K562 (cell line): ENCODE results near the gene LILRB3. TPM values are rescaled to one million over a fixed set of nuclear protein-coding genes. Genes with fewer than 3 reads are reported as not detected.

Experiments
- BRF1 ChIP-seq: IDR thresholded peaks from 3 replicates; pipeline ENCODE4 v1.6.1; 2011; ENCODE audit warnings: borderline replicate concordance, mild to moderate bottlenecking; ENCODE audit not compliant: insufficient read length; ENCODE audit errors: extremely low read depth
- CREM ChIP-seq: IDR thresholded peaks from 2 replicates; pipeline ENCODE4 v1.6.1; 2014; ENCODE audit warnings: antibody characterized with exemption, low read depth
- DACH1 ChIP-seq: fragments of 450-650 bp; IDR thresholded peaks from 2 replicates; pipeline ENCODE4 v1.6.1; 2018; ENCODE audit not compliant: partially characterized antibody
- ETV5 ChIP-seq: sonication (generic); formaldehyde crosslinking; IDR thresholded peaks from 2 replicates; pipeline ENCODE4 v1.4.0; 2020; ENCODE audit warnings: low read depth, mild to moderate bottlenecking, missing genetic modification reagents
- KDM5B ChIP-seq: fragments of 200-600 bp; sonication (generic); IDR thresholded peaks from 2 replicates; pipeline ENCODE4 v1.6.1; 2012; ENCODE audit warnings: low read depth, mild to moderate bottlenecking, moderate library complexity, low read length, control low read depth, inconsistent platforms; ENCODE audit not compliant: insufficient replicate concordance
- MCM5 ChIP-seq: fragments of 450-650 bp; IDR thresholded peaks from 2 replicates; pipeline ENCODE4 v1.6.1; 2016; ENCODE audit warnings: low read depth
- MEIS2 ChIP-seq: fragments of 450-650 bp; IDR thresholded peaks from 2 replicates; pipeline ENCODE4 v1.6.1; 2014; ENCODE audit warnings: mild to moderate bottlenecking; ENCODE audit not compliant: partially characterized antibody
- RAD21 ChIP-seq, 2 experiments: fragments of 250-450 bp in 1 of 2; fragments of 450-650 bp in 1 of 2; sonication (Bioruptor Pico) in 1 of 2; formaldehyde crosslinking in 1 of 2; IDR thresholded peaks in 1 of 2; conservative IDR thresholded peaks in 1 of 2; 2 replicates each; pipeline versions ENCODE4 v1.4.0 to v1.8.0; 2020 to 2022; ENCODE audit warnings: mild to moderate bottlenecking in 2 of 2, moderate library complexity in 1 of 2
- RBM25 ChIP-seq: fragments of 200-400 bp; formaldehyde crosslinking; IDR thresholded peaks from 2 replicates; pipeline ENCODE4 v1.6.1; 2018; ENCODE audit warnings: low read length, low read depth, moderate library complexity; ENCODE audit not compliant: severe bottlenecking
- SAFB ChIP-seq: fragments of 200-400 bp; formaldehyde crosslinking; IDR thresholded peaks from 2 replicates; pipeline ENCODE4 v1.6.1; 2017; ENCODE audit warnings: low read depth, low read length, borderline replicate concordance
- SMAD1 ChIP-seq: fragments of 150-350 bp; IDR thresholded peaks from 2 replicates; pipeline ENCODE4 v1.6.1; 2014; ENCODE audit warnings: low read length, low read depth; ENCODE audit not compliant: partially characterized antibody
- SMARCB1 ChIP-seq: IDR thresholded peaks from 2 replicates; pipeline ENCODE4 v1.6.1; 2011; ENCODE audit warnings: improper control_type of control experiment, low read depth; ENCODE audit not compliant: insufficient read length
- XRCC3 ChIP-seq: fragments of 450-650 bp; IDR thresholded peaks from 2 replicates; pipeline ENCODE4 v1.6.1; 2017; ENCODE audit warnings: mild to moderate bottlenecking, moderate library complexity
- ZFX ChIP-seq: sonication (generic); formaldehyde crosslinking; IDR thresholded peaks from 2 replicates; pipeline ENCODE4 v1.8.0; 2022; ENCODE audit warnings: mild to moderate bottlenecking, missing genetic modification reagents, moderate library complexity
- ZNF174 ChIP-seq: fragments of 250-450 bp; sonication (Bioruptor Pico); IDR thresholded peaks from 2 replicates; pipeline ENCODE4 v1.4.0; 2020; ENCODE audit warnings: mild to moderate bottlenecking
- ZNF224 ChIP-seq: sonication (generic); formaldehyde crosslinking; IDR thresholded peaks from 2 replicates; pipeline ENCODE4 v1.8.0; 2022; ENCODE audit warnings: mild to moderate bottlenecking, missing genetic modification reagents
- ZNF274 ChIP-seq: IDR thresholded peaks from 2 replicates; pipeline ENCODE4 v1.6.1; 2011; ENCODE audit warnings: low read depth, mild to moderate bottlenecking, low read length, moderate library complexity, borderline replicate concordance
- ZNF584 ChIP-seq: fragments of 200-800 bp; sonication (Bioruptor generic); IDR thresholded peaks from 2 replicates; pipeline ENCODE4 v1.6.1; 2016; ENCODE audit warnings: low read depth, mild to moderate bottlenecking, missing genetic modification characterization, missing compliant biosample characterization
- polyA plus RNA-seq, 8 experiments: library from polyadenylated mRNA; depleted of rRNA in 4 of 8; stranded (reverse) in 5 of 8; unstranded in 3 of 8; fragments of >200 nt; fragmentation: Nextera tagmentation in 2 of 8; fragmentation: Illumina TruSeq in 1 of 8; extraction: Ambion mirVana in 2 of 8; extraction: Trizol in 1 of 8; gene quantifications; 2 replicates each; pipeline versions ENCODE4 v1.2.1 to v1.2.3, GENCODE V29; 2011 to 2014; ENCODE audit warnings: inconsistent platforms in 1 of 8, missing spikeins in 1 of 8
- total RNA-seq, 7 experiments: library from RNA; depleted of rRNA in 6 of 7; stranded (reverse); fragments of >200 nt in 6 of 7; fragmentation: Illumina TruSeq in 2 of 7; extraction: Trizol in 2 of 7; gene quantifications; 2 replicates each; pipeline versions ENCODE4 v1.2.1 to v1.2.3, GENCODE V29; 2011 to 2021; ENCODE audit warnings: low replicate concordance in 1 of 7
- TF ChIP-seq, protein P1 (sequence below): fragments of 450-650 bp; IDR thresholded peaks from 2 replicates; pipeline ENCODE4 v1.6.1; 2016; ENCODE audit warnings: low read depth, mild to moderate bottlenecking, moderate library complexity
- TF ChIP-seq, protein P2 (sequence below): conservative IDR thresholded peaks from 2 replicates; pipeline ENCODE4 v1.6.1; 2011; ENCODE audit warnings: low read depth, mild to moderate bottlenecking, low read length; ENCODE audit not compliant: control insufficient read depth
- TF ChIP-seq, protein P3 (sequence below): sonication (generic); formaldehyde crosslinking; IDR thresholded peaks from 2 replicates; pipeline ENCODE4 v1.8.0; 2023; ENCODE audit warnings: missing genetic modification reagents, mild to moderate bottlenecking, borderline replicate concordance

Gene LILRB3
- total and polyA plus RNA-seq, 9 of the 15 experiments (the other 6 are each of a cell fraction or from before 2014, with no cell fraction given) = 0.01 to 0.09 TPM; not detected in 7

DNA sequence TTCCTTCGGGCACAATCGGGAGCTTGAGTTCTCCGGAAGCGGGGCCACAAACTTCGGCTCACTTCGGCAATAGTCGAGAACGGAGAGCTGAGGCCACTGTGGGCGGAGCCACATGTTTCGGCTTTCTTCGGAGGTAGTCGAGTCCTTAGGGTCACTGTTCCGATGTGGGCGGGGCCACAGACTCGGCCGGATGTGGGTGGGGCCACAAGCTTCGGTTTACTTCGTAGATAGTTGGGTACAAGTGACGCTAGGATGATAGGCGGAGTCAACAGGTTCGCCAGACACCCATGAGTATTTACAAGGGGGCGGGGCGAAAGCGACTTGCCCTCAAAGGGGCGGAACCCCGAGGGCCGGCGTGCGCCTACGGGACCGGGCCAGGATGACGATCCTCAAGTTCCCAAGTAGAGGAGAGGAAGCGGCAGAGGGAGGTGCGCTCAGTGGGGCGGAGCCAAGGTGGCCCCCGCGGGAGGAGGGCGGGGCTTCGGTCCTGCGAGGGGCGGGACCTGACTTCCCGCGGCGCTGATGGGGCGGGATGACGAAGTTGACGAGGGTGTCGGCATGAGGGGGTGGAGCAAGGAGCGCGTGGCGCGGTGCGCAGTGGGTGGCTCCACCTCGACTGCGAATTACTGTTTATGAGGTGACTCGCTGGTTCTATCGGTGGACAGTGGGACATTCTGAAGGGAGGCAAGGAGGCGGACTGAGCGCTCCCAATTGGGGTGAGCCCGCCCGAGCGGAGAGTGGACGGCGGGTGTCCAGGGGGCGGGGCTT is 32.9 kb downstream of the LILRB3 start (continued):
- TF ChIP-seq RBM25 (no peak), ZNF274 (no peak), ZFX (no peak), MCM5 (no peak), ZNF174 (CRISPR knock-in tag) (no peak), RAD21 (CRISPR knock-in tag; conservative IDR thresholded peaks at IDR 0.05 in 1 of 2, IDR thresholded peaks at IDR 0.05 in 1 of 2) (no peak), ETV5 (CRISPR knock-in tag) (no peak), ZNF584 (CRISPR knock-in tag) (no peak), ZNF224 (CRISPR knock-in tag) (no peak), SAFB (no peak), BRF1 (no peak), SMAD1 (peak; percentile 13), MEIS2 (peak; percentile 68), DACH1 (no peak), XRCC3 (no peak), CREM (peak; percentile 75), SMARCB1 (no peak), KDM5B (peak; percentile 28)
- TF ChIP-seq, protein P1, sequence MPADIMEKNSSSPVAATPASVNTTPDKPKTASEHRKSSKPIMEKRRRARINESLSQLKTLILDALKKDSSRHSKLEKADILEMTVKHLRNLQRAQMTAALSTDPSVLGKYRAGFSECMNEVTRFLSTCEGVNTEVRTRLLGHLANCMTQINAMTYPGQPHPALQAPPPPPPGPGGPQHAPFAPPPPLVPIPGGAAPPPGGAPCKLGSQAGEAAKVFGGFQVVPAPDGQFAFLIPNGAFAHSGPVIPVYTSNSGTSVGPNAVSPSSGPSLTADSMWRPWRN = 0 out of 2 replicates have a peak, but pooled peaks have one; percentile 44
- TF ChIP-seq, protein P2, sequence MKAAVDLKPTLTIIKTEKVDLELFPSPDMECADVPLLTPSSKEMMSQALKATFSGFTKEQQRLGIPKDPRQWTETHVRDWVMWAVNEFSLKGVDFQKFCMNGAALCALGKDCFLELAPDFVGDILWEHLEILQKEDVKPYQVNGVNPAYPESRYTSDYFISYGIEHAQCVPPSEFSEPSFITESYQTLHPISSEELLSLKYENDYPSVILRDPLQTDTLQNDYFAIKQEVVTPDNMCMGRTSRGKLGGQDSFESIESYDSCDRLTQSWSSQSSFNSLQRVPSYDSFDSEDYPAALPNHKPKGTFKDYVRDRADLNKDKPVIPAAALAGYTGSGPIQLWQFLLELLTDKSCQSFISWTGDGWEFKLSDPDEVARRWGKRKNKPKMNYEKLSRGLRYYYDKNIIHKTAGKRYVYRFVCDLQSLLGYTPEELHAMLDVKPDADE = no peak
- TF ChIP-seq, protein P3, sequence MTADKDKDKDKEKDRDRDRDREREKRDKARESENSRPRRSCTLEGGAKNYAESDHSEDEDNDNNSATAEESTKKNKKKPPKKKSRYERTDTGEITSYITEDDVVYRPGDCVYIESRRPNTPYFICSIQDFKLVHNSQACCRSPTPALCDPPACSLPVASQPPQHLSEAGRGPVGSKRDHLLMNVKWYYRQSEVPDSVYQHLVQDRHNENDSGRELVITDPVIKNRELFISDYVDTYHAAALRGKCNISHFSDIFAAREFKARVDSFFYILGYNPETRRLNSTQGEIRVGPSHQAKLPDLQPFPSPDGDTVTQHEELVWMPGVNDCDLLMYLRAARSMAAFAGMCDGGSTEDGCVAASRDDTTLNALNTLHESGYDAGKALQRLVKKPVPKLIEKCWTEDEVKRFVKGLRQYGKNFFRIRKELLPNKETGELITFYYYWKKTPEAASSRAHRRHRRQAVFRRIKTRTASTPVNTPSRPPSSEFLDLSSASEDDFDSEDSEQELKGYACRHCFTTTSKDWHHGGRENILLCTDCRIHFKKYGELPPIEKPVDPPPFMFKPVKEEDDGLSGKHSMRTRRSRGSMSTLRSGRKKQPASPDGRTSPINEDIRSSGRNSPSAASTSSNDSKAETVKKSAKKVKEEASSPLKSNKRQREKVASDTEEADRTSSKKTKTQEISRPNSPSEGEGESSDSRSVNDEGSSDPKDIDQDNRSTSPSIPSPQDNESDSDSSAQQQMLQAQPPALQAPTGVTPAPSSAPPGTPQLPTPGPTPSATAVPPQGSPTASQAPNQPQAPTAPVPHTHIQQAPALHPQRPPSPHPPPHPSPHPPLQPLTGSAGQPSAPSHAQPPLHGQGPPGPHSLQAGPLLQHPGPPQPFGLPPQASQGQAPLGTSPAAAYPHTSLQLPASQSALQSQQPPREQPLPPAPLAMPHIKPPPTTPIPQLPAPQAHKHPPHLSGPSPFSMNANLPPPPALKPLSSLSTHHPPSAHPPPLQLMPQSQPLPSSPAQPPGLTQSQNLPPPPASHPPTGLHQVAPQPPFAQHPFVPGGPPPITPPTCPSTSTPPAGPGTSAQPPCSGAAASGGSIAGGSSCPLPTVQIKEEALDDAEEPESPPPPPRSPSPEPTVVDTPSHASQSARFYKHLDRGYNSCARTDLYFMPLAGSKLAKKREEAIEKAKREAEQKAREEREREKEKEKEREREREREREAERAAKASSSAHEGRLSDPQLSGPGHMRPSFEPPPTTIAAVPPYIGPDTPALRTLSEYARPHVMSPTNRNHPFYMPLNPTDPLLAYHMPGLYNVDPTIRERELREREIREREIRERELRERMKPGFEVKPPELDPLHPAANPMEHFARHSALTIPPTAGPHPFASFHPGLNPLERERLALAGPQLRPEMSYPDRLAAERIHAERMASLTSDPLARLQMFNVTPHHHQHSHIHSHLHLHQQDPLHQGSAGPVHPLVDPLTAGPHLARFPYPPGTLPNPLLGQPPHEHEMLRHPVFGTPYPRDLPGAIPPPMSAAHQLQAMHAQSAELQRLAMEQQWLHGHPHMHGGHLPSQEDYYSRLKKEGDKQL (CRISPR knock-in tag) = no peak
